GOT3 (cell line): ENCODE data around the gene FA2H.
"Not testable (repeated sequence)": the region's sequence is repeated elsewhere in the genome, so short reads cannot be mapped to it uniquely, and the experiment has no call there.

Experiments used
- DNase-seq: peaks from one replicate; lab custom pipeline; 2025; ENCODE audit warnings: mixed read lengths; lab: John Stamatoyannopoulos, UW

FA2H gene

GRCh38 chr16:74770831-74771526, 3.6 kb downstream of the FA2H start:
- DNase-seq = no peak

GRCh38 chr16:74769586-74770190, 4.9 kb downstream of the FA2H start:
- DNase-seq = no peak

GRCh38 chr16:74768239-74768638, 6.4 kb downstream of the FA2H start:
- DNase-seq = no peak

GRCh38 chr16:74767749-74768148, 6.9 kb downstream of the FA2H start:
- DNase-seq = no peak

- no peak for DNase-seq
Measured at GRCh38 chr16:74766729-74767128, 7.9 kb downstream of the FA2H start.

- not testable (repeated sequence) for DNase-seq
Measured at GRCh38 chr16:74764184-74764583, 10.4 kb downstream of the FA2H start.

GRCh38 chr16:74761665-74762064, 13.0 kb downstream of the FA2H start:
- DNase-seq = no peak

GRCh38 chr16:74760007-74760767, 14.4 kb downstream of the FA2H start:
- DNase-seq = no peak

- DNase-seq = no peak
Measured at GRCh38 chr16:74759564-74759963, 15.1 kb downstream of the FA2H start.

GRCh38 chr16:74758801-74759200, 15.8 kb downstream of the FA2H start:
- DNase-seq = no peak

- no peak for DNase-seq
Measured at GRCh38 chr16:74757349-74757748, 17.3 kb downstream of the FA2H start.

- DNase-seq = no peak
Measured at GRCh38 chr16:74756203-74756602, 18.4 kb downstream of the FA2H start.

GRCh38 chr16:74753180-74753579, 21.4 kb downstream of the FA2H start:
- no peak for DNase-seq

GRCh38 chr16:74752756-74753155, 21.9 kb downstream of the FA2H start:
- DNase-seq = no peak

- DNase-seq = no peak
Measured at GRCh38 chr16:74752258-74752657, 22.4 kb downstream of the FA2H start.

GRCh38 chr16:74751658-74752057, 23.0 kb downstream of the FA2H start:
- no peak for DNase-seq

- no peak for DNase-seq
Measured at GRCh38 chr16:74749291-74750055, 25.1 kb downstream of the FA2H start.

- no peak for DNase-seq
Measured at GRCh38 chr16:74748616-74749026, 26.0 kb downstream of the FA2H start.

GRCh38 chr16:74747716-74748615, 26.7 kb downstream of the FA2H start:
- DNase-seq = no peak

- no peak for DNase-seq
Measured at GRCh38 chr16:74745926-74746325, 28.7 kb downstream of the FA2H start.

- no peak for DNase-seq
Measured at GRCh38 chr16:74745109-74745615, 29.5 kb downstream of the FA2H start.
